ENCODE measurements around the gene RABL6.

DNA sequence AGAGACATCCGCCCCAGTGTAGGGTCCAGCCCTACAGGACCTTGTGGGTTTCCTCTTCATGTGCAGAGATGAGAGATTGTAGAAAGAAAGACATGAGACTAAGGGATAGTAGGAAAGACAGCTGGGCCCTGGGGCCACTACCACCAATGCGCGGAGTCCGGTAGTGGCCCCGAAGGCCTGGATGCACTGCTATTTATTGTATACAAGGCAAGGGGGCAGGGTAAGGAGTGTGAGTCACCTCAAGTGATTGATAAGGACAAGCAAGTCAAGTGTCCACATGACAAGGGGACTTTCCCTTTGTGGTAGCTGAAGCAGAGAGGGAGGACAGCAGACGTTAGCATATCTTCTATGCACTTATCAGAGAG lies 22.8 kb upstream of the RABL6 start:
- TF ChIP-seq, protein P1, sequence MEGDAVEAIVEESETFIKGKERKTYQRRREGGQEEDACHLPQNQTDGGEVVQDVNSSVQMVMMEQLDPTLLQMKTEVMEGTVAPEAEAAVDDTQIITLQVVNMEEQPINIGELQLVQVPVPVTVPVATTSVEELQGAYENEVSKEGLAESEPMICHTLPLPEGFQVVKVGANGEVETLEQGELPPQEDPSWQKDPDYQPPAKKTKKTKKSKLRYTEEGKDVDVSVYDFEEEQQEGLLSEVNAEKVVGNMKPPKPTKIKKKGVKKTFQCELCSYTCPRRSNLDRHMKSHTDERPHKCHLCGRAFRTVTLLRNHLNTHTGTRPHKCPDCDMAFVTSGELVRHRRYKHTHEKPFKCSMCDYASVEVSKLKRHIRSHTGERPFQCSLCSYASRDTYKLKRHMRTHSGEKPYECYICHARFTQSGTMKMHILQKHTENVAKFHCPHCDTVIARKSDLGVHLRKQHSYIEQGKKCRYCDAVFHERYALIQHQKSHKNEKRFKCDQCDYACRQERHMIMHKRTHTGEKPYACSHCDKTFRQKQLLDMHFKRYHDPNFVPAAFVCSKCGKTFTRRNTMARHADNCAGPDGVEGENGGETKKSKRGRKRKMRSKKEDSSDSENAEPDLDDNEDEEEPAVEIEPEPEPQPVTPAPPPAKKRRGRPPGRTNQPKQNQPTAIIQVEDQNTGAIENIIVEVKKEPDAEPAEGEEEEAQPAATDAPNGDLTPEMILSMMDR (IDR thresholded peaks at IDR 0.05) = no peak
- TF ChIP-seq POLR2A (IDR thresholded peaks at IDR 0.05) = no peak

All from uterus (tissue), 2 donors.